Astrocyte (in vitro differentiated cells and primary cell): ENCODE results near the gene TMEM8B. TPM values are rescaled to one million over a fixed set of nuclear protein-coding genes. Genes with fewer than 3 reads are reported as not detected.

Experiments
- DNase-seq: peaks from one replicate; pipeline ENCODE4 v3.0.0-alpha.2; 2010; ENCODE audit warnings: low read depth
- FAIRE-seq: peaks from 2 replicates; lab custom pipeline; 2011; peaks lifted over from hg19 to GRCh38; lab: Jason Lieb, UNC
- H2AFZ ChIP-seq: 2 replicates; pipeline ENCODE4 v1.6.0; 2012; ENCODE audit warnings: low read depth, low read length, inconsistent platforms
- H3K27ac ChIP-seq: 2 replicates; pipeline ENCODE4 v1.5.1; 2011; ENCODE audit warnings: low read depth, low read length, inconsistent platforms
- H3K27me3 ChIP-seq: 2 replicates; pipeline ENCODE4 v1.6.0; 2011; ENCODE audit warnings: low read length, inconsistent platforms; ENCODE audit not compliant: insufficient read depth
- H3K36me3 ChIP-seq: 2 replicates; pipeline ENCODE4 v1.5.1; 2011; ENCODE audit warnings: low read length, inconsistent platforms; ENCODE audit not compliant: insufficient read depth
- H3K4me1 ChIP-seq: 2 replicates; pipeline ENCODE4 v1.5.1; 2011; ENCODE audit warnings: low read length, inconsistent platforms; ENCODE audit not compliant: insufficient read depth
- H3K4me2 ChIP-seq: 2 replicates; pipeline ENCODE4 v1.6.0; 2012; ENCODE audit warnings: low read length, inconsistent platforms
- H3K4me3 ChIP-seq: 2 replicates; pipeline ENCODE4 v1.5.1; 2011; ENCODE audit warnings: low read depth, mild to moderate bottlenecking, low read length, inconsistent platforms; ENCODE audit not compliant: insufficient read depth
- H3K79me2 ChIP-seq: 2 replicates; pipeline ENCODE4 v1.6.0; 2012; ENCODE audit warnings: mild to moderate bottlenecking, low read length, inconsistent platforms; ENCODE audit not compliant: insufficient read depth
- H3K9ac ChIP-seq: 2 replicates; pipeline ENCODE4 v1.6.0; 2012; ENCODE audit warnings: mild to moderate bottlenecking, low read length, inconsistent platforms
- H3K9me3 ChIP-seq: 2 replicates; pipeline ENCODE4 v1.5.1; 2012; ENCODE audit warnings: low read depth, mild to moderate bottlenecking, low read length, inconsistent platforms; ENCODE audit not compliant: insufficient read depth
- H4K20me1 ChIP-seq: 2 replicates; pipeline ENCODE4 v1.6.0; 2012; ENCODE audit warnings: low read length, inconsistent platforms; ENCODE audit not compliant: insufficient read depth
- H3K27ac Mint-ChIP-seq: one replicate; pipeline ENCODE4 v1.8.0; 2021; ENCODE audit warnings: mild to moderate bottlenecking, mixed read lengths; ENCODE audit not compliant: unreplicated experiment
- H3K27me3 Mint-ChIP-seq: one replicate; pipeline ENCODE4 v1.8.0; 2021; ENCODE audit warnings: low read depth, mixed read lengths; ENCODE audit not compliant: unreplicated experiment
- H3K36me3 Mint-ChIP-seq: one replicate; pipeline ENCODE4 v1.8.0; 2021; ENCODE audit warnings: low read depth, mixed read lengths; ENCODE audit not compliant: unreplicated experiment
- H3K4me1 Mint-ChIP-seq: one replicate; pipeline ENCODE4 v1.8.0; 2021; ENCODE audit warnings: low read depth, mixed read lengths; ENCODE audit not compliant: unreplicated experiment
- H3K4me3 Mint-ChIP-seq: one replicate; pipeline ENCODE4 v1.8.0; 2021; ENCODE audit warnings: mild to moderate bottlenecking, moderate library complexity, mixed read lengths; ENCODE audit not compliant: unreplicated experiment
- H3K9me3 Mint-ChIP-seq: one replicate; pipeline ENCODE4 v1.8.0; 2021; ENCODE audit warnings: mild to moderate bottlenecking, mixed read lengths; ENCODE audit not compliant: unreplicated experiment
- CTCF ChIP-seq: IDR thresholded peaks from 2 replicates; pipeline ENCODE4 v1.5.1; 2011; ENCODE audit warnings: low read depth, mild to moderate bottlenecking, inconsistent platforms, low read length, moderate library complexity; ENCODE audit not compliant: insufficient read depth
- EZH2 ChIP-seq: IDR thresholded peaks from 2 replicates; pipeline ENCODE4 v1.6.1; 2012; ENCODE audit warnings: mild to moderate bottlenecking, low read length, inconsistent platforms; ENCODE audit not compliant: insufficient read depth
- total RNA-seq: library from RNA; stranded (reverse); gene quantifications from 2 replicates; pipeline ENCODE4 v1.2.1, GENCODE V29; 2021

The TMEM8B gene
- total RNA-seq, 1 donor from 2014 or later: 8.9 TPM

GRCh38 chr9:35907711-35908503, 78.9 kb downstream of the TMEM8B start:
- Mint-ChIP-seq H3K27me3 (no peaks in the 10 kb centered on the region), H3K9me3 (no peaks in the 10 kb centered on the region), H3K36me3 (no peaks in the 10 kb centered on the region), H3K4me3 (peak overlapping the region; percentile 34), H3K4me1 (peaks cover 53% of the 10 kb centered on the region), H3K27ac (peak overlapping the region; percentile 96)
- Histone ChIP-seq H2AFZ (peak overlapping the region; percentile 57), H3K4me1 (peaks cover 46% of the 10 kb centered on the region), H3K9ac (peak overlapping the region; percentile 79), H3K27ac (peak overlapping the region; percentile 91), H3K27me3 (no peaks in the 10 kb centered on the region), H3K4me3 (peak overlapping the region; percentile 37), H4K20me1 (no peaks in the 10 kb centered on the region), H3K79me2 (no peaks in the 10 kb centered on the region), H3K36me3 (no peaks in the 10 kb centered on the region), H3K4me2 (peak overlapping the region; percentile 80), H3K9me3 (no peaks in the 10 kb centered on the region)
- FAIRE-seq (peak; percentile 92), DNase-seq (peak; percentile 90)
- TF ChIP-seq CTCF (no peak), EZH2 (no peak)

- Histone ChIP-seq H4K20me1 (no peaks in the 10 kb centered on the region), H3K4me3 (peak overlapping the region; percentile 37), H3K27ac (peak overlapping the region; percentile 91), H3K4me1 (peaks cover 46% of the 10 kb centered on the region), H3K4me2 (peak overlapping the region; percentile 80), H3K36me3 (no peaks in the 10 kb centered on the region), H3K9ac (peak overlapping the region; percentile 79), H3K27me3 (no peaks in the 10 kb centered on the region), H3K79me2 (no peaks in the 10 kb centered on the region), H3K9me3 (no peaks in the 10 kb centered on the region), H2AFZ (peak overlapping the region; percentile 57)
- peaks cover 53% of the 10 kb centered on the region for H3K4me1 Mint-ChIP-seq
- no peaks in the 10 kb centered on the region for H3K9me3 Mint-ChIP-seq
- peak overlapping the region; percentile 14 for H3K4me3 Mint-ChIP-seq
- H3K27ac Mint-ChIP-seq: peak overlapping the region; percentile 96
- FAIRE-seq (no peak), DNase-seq (no peak)
- no peaks in the 10 kb centered on the region for H3K36me3 Mint-ChIP-seq
- TF ChIP-seq EZH2 (no peak), CTCF (no peak)
- no peaks in the 10 kb centered on the region for H3K27me3 Mint-ChIP-seq
These were observed 79.6 kb downstream of the TMEM8B start for GRCh38 chr9:35908504-35909125.
